CD4-positive, alpha-beta T cell treated with Interleukin-12 subunit alpha and Interleukin-12 subunit beta, for 1 hour (primary cell): ENCODE results near the gene PIK3R3.
"Not testable (repeated sequence)": the region's sequence is repeated elsewhere in the genome, so short reads cannot be mapped to it uniquely, and the experiment has no call there.

ENCODE experiments used
- DNase-seq: peaks from one replicate; pipeline ENCODE4 v3.0.0-alpha.2; 2020

PIK3R3 gene

DNA sequence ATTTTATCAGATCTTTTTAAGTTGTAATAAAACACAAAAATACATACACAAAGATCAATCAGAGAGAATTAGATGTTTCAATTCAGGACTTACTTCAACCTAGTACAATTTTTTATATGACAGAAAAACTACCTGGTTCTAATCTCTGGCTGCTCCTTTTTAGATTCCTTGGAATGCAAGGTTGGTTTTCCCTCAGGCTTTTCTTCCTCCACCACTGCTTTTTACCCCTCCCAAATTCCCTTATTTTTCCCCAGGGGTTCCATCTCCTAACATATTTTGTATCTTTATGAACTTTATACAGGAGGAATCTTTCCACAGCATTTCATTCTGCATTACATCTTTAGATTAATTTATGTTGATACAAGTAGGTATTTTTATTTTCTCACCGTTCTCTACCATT is 33.2 kb downstream of the PIK3R3 start:
- DNase-seq = no peak

DNA sequence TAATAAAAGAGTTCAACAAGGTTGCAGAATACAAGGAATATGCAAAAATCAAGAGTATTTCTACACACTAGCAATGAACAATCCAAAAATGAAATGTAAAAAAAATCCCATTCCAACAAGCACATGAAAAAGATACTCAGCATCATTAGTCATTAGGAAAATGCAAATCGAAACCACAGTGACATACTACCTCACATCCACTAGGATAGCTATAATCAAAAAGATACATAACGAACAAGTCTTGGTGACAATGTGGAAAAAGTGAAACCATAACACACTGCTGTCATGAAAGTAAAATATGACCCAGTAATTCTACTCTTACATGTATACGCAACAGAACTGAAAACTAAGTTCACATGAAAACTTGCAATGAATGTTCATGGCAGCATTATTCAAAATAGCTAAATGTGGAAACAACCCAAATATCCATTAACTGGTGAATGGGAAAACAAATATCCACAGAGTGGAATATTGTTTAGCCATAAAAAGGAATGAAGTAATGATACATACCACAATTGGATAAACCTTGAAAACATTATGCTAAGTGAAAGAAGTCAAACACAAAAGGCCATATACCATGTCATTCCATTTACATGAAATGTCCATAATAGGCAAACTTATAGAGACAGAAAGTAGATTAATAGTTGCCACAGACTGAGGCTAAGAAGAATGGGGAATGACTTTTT is 34.3 kb downstream of the PIK3R3 start:
- DNase-seq = no peak

DNA sequence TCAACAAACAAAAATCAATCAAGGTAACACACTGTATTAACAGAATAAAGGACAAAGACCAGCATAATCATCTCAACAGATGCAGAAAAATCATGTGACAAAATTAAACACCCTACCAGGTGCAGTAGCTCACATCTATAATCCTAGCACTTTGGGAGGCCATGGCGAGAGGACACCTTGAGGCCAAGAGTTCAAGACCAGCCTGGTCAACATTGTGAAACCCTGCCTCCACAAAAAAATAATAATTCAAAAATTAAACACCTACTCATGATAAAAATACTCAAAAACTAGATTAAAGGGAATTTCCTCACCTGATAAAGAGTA is 35.3 kb downstream of the PIK3R3 start:
- no peak for DNase-seq

DNA sequence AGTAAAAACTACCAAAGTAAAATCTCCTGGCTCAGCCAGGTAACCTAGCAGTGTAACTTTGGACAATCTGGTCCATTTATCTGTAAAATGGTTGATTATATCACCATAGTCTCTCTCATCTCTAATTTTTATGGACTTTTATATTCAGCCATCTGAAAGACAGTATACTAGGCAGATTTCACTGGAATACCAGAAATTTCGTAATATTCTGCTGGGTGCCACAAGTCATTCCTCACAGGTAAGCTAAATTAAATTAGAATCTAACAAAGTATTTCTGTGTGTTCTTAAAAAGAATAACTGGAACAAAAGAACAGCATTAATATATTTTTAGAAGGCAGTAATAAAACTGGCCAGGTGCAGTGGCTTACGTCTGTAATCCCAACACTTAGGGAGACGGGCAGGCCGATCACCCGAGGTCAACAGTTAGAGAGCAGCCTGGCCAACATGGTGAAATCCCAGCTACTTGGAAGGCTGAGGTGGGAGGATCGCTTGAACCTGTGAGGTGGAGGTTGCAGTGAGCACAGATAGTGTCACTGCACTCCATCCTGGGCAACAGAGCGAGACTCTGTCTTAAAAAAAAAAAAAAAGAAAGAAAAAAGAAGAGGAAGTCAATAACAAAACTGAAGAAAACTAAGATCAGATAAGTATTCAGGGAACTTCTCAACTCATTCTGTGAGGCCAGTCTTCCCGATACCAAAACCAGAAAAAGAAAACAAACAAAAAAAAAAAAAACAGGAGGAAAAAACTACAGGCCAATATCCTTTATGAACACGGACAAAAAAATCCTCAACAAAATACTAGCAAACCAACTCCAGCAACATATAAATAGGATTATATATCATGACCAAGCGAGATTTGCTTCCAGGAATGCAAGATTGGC is 35.9 kb downstream of the PIK3R3 start:
- no peak for DNase-seq

DNA sequence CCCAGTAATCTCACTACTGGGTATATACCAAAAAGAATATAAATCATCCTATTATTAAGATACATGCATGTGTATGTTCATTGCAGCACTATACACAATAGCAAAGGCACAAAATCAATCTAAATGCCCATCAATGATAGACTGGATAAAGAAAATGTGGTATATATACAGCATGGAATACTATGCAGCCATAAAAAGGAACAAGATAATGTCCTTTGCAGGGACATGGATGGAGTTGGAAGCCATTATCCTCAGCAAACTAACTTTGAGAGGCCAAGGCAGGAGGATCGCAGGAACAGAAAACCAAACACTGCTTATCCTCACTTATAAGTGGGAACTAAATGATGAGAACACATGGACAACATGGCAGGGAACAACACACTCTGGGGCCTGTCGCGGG is 37.3 kb downstream of the PIK3R3 start:
- DNase-seq = not testable (repeated sequence)

DNA sequence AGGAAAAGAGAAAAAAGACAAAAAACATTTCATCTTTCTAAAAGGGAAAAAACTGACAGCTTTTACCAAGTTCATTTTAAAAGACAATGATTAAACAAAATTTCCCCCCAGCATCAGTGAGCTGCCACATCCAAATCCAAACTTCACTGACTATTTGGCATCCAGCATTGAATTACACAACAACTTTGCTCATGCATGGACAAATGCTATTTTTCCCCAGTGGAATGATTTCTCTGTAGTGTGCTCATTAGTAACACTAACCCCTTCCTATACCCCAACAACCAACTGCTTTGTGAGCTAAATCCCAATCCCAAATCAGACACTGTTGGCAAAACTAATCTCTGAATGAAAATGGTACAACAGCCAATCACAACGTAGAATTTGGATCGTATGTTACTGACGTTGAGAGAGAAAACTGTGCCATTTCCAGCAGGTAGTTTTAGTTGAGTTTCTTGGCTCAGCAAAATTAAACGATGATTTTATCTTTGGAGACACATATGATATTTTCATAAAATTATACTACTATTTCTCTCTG is 37.9 kb downstream of the PIK3R3 start:
- DNase-seq = no peak

DNA sequence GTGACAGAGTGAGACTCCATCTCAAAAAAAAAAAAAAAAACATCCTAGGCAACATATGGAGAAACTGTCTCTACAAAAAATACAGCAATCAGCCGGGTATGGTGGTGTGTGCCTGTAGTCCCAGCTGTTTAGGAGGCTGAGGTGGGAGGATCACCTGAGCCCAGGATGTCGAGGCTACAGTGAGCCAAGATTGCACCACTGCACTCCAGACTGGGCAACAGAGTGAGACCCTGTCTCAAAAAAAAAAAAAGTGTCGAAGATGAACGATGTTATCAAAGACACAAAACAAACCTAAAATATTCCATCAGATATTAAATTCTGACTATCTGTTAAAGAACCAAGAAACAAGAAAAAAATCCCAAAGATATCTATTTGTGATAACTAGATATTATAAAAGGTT is 38.6 kb downstream of the PIK3R3 start:
- DNase-seq = not testable (repeated sequence)

DNA sequence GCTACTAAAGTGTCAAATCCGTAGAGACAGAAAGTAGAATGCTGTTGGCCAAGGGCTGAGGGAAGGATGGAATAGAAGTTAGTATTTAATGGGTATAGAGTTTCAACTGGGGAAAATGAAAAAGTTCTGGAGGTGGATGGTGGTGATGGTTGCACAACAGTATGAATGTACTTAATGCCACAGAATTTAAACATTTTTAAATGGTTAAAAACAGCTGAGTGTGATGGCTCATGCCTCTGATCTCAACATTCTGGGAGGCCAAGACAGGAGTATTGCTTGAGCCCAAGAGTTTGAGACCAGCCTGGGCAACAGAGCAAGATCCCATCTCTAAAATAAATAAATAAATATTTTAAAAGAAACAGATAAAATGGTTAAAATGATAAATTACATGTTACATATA is 44.5 kb downstream of the PIK3R3 start:
- no peak for DNase-seq

DNA sequence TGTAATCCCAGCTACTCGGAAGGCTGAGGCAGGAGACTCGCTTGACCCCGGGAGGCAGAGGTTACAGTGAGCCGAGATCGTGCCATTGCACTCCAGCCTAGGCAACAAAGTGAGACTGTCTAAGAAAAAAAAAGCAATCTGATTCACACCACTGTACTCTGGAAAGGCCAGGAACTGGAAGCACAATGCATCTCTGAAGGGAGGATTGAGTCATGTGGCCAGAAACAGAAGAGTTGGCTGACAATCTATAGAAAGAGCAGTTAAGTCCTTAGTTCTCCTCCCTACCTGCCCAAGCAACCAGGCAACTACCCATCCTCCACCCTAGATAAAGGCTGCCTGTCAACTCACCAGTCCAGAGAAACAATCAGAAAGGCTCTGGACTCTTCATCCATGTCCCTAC is 45.9 kb downstream of the PIK3R3 start:
- DNase-seq = no peak

DNA sequence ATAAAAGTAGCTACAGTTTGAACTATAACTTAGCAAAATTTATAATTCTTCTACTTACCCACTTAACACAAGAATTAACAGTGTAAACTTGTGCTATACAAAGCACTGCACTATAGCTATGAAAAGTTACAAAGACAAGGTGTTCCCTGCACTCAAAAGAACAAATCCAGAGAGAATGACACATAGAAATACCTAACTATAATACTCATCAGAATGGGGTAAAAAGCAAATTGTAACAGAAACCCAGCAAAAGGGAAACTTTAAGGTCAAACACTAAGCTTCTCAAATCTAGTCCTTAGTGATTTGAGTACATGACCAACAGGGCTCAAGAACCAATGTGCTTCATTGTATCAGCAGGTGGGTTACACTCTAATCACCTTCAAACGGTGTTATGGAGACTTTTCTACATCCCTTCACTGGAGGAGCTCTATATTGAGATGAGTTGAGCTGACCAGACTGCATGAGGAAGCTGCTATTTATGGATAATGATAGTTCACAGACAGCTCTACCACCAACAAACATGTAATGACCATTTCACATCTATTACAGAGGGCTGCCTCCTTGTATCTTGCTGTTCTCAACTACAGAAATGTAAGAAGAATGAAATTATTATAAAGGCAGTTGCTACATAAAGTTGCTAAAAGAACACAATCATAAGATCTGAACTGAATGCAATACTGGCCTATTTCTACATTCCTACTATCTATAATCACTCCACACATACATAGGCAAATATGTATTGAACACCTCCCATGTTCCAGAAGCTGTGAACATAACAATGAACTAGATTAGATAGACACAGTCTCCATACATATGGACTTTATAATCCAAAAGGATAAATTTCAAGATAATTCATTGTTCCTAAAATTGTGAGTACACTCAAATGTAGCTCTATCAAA is 47.6 kb downstream of the PIK3R3 start:
- DNase-seq = no peak

DNA sequence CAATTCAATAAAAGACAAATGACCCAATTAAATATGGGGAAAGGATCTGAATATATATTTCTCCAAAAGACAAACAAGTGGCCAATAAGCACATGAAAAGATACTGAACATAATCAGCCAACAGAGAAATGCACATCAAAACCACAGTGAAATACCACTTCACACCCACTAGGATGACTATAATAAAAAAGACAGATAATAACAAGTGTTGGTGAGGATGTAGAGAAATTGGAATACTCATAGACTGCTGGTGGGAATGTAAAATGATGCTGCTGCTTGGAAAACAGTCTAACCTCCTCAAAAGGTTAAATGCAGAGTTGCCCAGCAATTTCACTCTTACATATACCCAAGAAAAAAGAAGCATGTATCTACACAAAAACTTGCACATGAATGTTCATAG is 48.9 kb downstream of the PIK3R3 start:
- DNase-seq = no peak

DNA sequence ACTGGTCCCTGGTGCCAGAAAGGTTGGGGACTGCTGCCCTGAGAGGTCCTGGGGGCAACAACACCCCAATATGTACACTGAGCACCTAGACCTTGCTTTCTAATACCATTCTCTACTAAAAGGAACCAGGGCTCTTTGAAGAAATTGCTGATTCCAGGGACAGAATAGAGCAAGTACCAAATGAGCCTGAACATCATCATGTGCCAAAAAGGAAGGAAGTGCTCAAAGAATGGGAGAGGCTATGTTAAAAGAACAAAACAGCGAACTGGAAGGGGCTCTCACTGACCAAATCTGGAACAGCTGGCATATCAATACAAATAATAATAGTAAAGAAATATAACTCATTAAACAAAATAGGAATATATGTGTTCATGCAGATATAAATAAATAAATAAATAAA is 50.8 kb downstream of the PIK3R3 start:
- no peak for DNase-seq

DNA sequence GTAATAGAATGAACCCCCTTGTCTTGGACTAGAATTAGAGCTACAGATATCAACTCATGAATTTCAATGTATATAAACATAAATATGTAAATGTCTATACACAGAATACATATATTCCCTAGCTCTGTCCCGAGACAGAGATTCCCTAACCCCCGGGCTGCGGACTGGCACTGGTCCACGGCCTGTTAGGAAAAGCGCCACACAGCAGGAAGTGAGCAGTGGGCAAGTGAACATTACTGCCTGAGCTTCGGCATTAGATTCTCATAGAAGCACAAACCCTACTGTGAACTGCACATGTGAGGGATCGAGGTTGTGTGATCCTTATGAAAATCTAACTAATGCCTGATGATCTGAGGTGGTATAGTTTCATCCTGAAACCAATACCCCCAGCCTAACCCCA is 51.2 kb downstream of the PIK3R3 start:
- DNase-seq = no peak

DNA sequence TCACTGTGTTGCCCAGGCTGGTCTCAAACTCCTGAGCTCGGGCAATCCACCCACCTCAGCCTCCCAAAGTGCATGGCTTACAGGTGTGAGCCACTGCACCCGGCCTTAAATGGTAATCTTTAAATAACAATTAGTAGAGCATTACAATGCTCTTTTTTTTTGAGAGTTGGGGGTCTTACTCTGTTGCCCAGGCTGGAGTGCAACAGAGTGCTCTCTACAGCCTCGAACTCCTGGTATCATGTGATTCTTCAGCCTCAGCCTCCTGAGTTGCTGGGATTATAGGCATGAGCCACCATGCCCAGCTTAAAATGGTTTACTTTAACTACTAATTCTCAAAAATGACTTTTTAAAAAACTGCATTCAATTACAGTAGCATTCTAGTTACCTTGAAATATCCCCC is 52.2 kb downstream of the PIK3R3 start:
- DNase-seq = no peak

DNA sequence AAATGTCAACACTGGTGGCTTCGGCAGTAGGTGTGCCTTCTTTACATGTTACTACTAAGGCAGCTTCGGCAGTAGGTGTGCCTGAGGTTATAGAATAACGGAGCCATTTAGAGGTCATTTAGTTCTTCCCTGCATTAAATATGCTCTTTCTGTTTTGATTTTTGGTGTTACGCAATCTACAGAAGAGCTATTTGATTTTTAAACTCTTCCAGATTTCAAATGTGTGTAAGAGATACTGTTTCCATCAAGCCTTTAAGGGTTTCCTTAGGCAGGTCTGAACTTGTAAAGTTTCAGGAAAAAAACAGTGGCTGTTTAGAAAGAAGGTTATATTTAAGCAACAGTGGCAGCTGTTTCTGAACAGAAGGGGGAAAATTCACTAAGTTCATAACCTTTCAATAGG is 54.8 kb downstream of the PIK3R3 start:
- no peak for DNase-seq

DNA sequence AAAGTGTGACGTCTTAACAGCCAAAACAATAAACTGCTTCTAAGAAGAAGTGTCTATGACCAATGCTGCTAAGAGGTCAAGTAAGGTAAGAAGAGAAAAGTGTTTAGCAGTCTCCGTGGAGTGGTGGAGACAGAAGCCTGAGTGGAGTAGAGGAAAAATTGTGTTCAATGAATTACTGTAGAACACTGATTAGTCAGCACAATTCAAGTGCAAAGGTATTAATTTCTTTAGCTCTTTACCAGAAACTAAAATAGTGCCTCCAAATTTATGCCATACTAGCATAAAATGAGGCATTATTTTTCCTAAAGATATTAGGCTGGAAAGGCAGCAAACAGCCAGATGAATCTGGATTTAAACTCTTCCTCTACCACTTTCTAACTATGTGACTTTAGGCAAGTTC is 56.1 kb downstream of the PIK3R3 start:
- DNase-seq = no peak

DNA sequence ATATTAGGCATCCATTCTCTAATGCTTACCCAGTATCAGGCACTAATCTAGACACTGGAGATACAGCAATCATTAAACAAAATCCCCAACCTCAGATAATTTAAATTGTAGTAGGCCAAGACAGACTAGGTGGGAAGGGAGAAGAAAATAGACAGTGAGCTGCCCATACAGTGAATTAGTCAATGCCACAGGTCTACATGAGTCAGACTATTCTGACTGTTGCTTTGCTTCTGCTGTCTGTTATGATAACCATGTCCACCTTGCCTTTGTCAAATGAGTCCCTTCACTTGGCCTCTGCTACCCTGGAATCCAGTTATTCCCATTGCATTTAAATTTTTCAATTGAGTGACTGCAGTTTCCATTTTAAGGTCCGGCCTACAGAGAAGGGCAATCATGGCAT is 59.5 kb downstream of the PIK3R3 start:
- no peak for DNase-seq

DNA sequence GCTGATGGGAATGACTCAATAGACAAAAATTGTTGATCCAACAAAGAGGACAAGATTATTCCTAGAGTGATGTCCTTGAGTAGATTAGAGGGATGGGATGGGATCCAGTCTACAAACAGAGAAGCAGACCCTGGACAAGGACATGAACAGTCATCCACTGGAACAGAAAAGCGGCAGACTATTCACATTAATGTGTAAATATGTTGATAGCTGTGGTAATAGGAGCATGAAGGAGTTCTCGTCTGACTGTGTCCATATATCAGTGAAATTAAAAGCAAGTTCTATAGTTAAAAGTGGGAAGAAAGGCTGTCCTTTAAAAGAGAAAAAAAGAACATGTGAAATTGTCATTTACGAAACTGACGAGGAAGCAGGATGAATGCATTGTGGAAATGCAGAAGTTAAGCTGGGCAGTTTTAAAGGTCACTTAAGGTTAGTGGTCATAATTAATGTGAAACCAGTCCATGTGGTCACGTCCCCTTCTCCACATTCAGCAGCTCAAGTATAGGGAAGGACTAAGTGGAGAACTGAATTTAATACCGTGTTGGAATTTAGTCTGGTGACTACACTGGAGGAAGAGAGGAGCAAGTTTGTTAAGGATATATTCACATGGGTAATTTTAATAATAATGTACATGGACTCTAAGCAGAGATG is 62.1 kb downstream of the PIK3R3 start:
- DNase-seq = no peak

DNA sequence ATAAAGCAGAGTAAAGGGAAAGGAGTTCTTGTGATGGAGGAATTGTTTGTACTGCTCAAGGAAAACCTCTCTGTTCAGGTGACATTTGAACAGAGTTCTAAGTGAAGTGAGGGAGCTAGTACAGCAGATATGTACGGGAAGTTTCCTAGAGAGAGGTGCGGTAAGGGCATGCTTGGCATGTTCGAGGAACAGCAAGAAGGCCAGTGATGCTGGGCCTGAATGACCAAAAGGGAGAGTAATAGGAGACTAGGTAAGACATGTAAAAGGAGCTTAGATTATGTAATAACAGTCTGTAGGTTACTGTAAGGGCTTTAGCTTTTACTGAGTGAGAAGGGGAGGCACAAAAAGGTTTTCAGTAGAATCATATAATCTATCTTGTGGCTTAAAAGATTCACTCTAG is 63.9 kb downstream of the PIK3R3 start:
- no peak for DNase-seq

DNA sequence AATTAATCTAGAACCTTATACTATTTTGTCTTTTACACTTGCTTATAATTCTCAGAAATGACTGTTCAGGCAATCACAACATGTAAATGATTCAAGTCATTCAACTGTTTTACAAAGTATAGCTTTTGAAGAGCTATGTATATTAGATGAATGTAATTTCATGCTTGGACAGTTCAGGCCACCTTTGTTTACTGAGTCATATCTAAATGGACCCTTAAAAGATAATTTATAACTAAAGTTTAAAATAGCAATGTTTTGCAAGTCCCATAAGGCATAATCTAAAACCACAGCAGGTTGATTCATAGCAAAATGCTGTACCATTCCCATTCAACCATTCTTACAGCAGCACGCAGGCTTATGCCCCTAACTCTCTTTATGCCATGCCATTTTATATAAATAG is 64.8 kb downstream of the PIK3R3 start:
- no peak for DNase-seq

DNA sequence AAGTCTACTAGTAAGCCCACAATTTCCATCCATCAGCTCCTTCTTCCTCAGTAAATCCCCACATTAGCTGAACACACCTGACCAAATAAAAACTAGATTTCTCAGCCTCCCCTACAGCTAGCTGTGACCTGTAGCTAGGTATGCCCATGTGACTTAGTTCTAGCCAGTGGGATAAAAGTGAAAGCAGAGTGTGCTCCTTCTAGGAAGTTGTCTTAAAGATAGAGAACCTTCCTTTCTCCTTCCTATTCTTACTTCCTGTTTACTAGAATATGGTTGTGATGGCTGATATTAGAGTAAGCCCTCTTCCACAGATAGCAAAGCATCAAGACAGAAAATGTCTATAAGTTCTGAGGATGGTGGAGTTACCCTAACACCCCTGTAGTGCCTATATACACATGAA is 67.0 kb downstream of the PIK3R3 start:
- DNase-seq = peak; percentile 54

DNA sequence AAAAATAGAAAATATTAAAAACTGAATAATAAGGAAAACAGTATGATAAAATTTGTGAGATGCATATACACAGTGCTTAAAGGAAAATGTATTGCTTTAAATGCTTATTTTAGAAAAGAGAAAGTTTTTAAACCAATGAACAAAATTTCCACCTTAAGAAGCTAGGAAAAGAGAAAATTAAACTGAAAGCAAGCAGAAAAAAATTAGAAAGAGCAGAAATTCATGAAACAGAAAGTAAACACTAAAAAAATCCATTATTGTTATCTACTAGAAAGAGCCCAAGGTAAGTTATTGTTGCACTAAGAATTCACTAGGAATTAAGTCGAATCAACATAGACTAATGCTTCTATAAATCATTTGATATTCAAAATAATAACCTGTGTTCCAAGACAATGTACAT is 67.7 kb downstream of the PIK3R3 start:
- DNase-seq = no peak
